HepG2 (cell line): ENCODE data around the gene OR13H1. TPM values are rescaled to one million over a fixed set of nuclear protein-coding genes. Genes with fewer than 3 reads are reported as not detected.
"Not testable (repeated sequence)": the region's sequence is repeated elsewhere in the genome, so short reads cannot be mapped to it uniquely, and the experiment has no call there.

Experiments used
- ATAC-seq: fragments of 200-7000 bp; cut with Tn5 transposase; 3 replicates; pipeline ENCODE4 v1.9.1; 2020; ENCODE audit warnings: mild to moderate bottlenecking, moderate library complexity
- Bru-seq: library from RNA; stranded (reverse); fragments of 400-500 nt; gene quantifications from one replicate; lab custom pipeline; 2021; lab: Mats Ljungman, UMichigan
- BruChase-seq, 2 experiments: library from RNA; stranded (reverse); fragments of 400-500 nt; gene quantifications; one replicate each; lab custom pipeline; 2021; lab: Mats Ljungman, UMichigan
- BruUV-seq: library from RNA; stranded (reverse); fragments of 400-500 nt; replicated peaks from 2 replicates; lab custom pipeline; 2021; lab: Mats Ljungman, UMichigan
- CTCF ChIA-PET: fragments of 300-600 bp; formaldehyde crosslinking; extraction: SDS; loops from one replicate; lab custom pipeline; 2021; ENCODE audit warnings: low total read pairs, inconsistent platforms, low intra/inter-chr PET ratio; lab: Yijun Ruan, JAX
- POLR2A ChIA-PET: fragments of 350-600 bp; sonication (Branson Sonifier 250); formaldehyde crosslinking; loops from one replicate; lab custom pipeline; 2020; ENCODE audit warnings: antibody characterized with exemption, inconsistent platforms; lab: Yijun Ruan, JAX
- DNase-seq: peaks from one replicate; pipeline ENCODE4 v3.0.0-alpha.2; 2015; ENCODE audit warnings: low spot score
- FAIRE-seq: peaks from 3 replicates; lab custom pipeline; 2011; peaks lifted over from hg19 to GRCh38; lab: Jason Lieb, UNC
- H2AFZ ChIP-seq: one replicate; pipeline ENCODE4 v1.6.1; 2011; ENCODE audit warnings: low read length, inconsistent platforms
- H3K27ac ChIP-seq: fragments of 300-600 bp; 3 replicates; pipeline ENCODE4 v1.8.0; 2011; ENCODE audit warnings: mixed run types, mild to moderate bottlenecking, mixed read lengths, low read length, inconsistent platforms; ENCODE audit not compliant: insufficient read depth; ENCODE audit errors: extremely low read length
- H3K27me3 ChIP-seq, 2 experiments: fragments of 200-600 bp in 1 of 2; 2 replicates in 1 of 2; 3 replicates in 1 of 2; pipeline versions ENCODE4 v1.6.0 to v1.8.0; 2011; ENCODE audit warnings: low read length in 2 of 2, mild to moderate bottlenecking in 2 of 2, moderate library complexity in 2 of 2, inconsistent platforms in 1 of 2; ENCODE audit not compliant: insufficient read depth in 2 of 2, control insufficient read depth in 1 of 2
- H3K36me3 ChIP-seq, 2 experiments: fragments of 200-600 bp in 1 of 2; replicated peaks in 1 of 2; 2 replicates in 1 of 2; 3 replicates in 1 of 2; pipeline versions ENCODE4 v1.5.1 to v1.8.0; 2011; ENCODE audit warnings: low read length in 2 of 2, inconsistent platforms in 1 of 2; ENCODE audit not compliant: insufficient read depth in 2 of 2, control insufficient read depth in 1 of 2
- H3K4me1 ChIP-seq: 2 replicates; pipeline ENCODE4 v1.5.1; 2012; ENCODE audit warnings: low read length, inconsistent platforms; ENCODE audit not compliant: insufficient read depth
- H3K4me2 ChIP-seq: 2 replicates; pipeline ENCODE4 v1.6.0; 2011; ENCODE audit warnings: low read depth, low read length, inconsistent platforms
- H3K4me3 ChIP-seq, 3 experiments: fragments of 200-600 bp in 1 of 3; sonication (generic), shearing (Covaris generic) in 1 of 3; replicated peaks in 1 of 3; 2 replicates each; pipeline ENCODE4 v1.5.1; 2011 to 2016; ENCODE audit warnings: low read length in 3 of 3, inconsistent platforms in 2 of 3, low read depth in 2 of 3, mild to moderate bottlenecking in 2 of 3, control low read depth in 1 of 3, mixed read lengths in 1 of 3; ENCODE audit not compliant: insufficient read depth in 1 of 3
- H3K79me2 ChIP-seq: one replicate; pipeline ENCODE4 v1.6.1; 2011; ENCODE audit warnings: low read length, inconsistent platforms; ENCODE audit not compliant: insufficient read depth
- H3K9ac ChIP-seq: 2 replicates; pipeline ENCODE4 v1.6.0; 2011; ENCODE audit warnings: mild to moderate bottlenecking, low read depth, low read length, inconsistent platforms; ENCODE audit not compliant: insufficient read depth
- H3K9me3 ChIP-seq: 2 replicates; pipeline ENCODE4 v1.5.1; 2012; ENCODE audit warnings: mild to moderate bottlenecking, low read length
- H4K20me1 ChIP-seq: 2 replicates; pipeline ENCODE4 v1.6.0; 2011; ENCODE audit warnings: inconsistent platforms, mild to moderate bottlenecking, low read length, moderate library complexity; ENCODE audit not compliant: insufficient read depth
- WGBS: methylation state at CpG from one replicate; pipeline ENCODE4 v1.1.6; 2017; ENCODE audit warnings: low lambda C conversion rate; 5-methylcytosine and 5-hydroxymethylcytosine counted together
- in situ Hi-C: cut with HindIII; loops from 2 replicates; pipeline ENCODE4 v1.10.0; 2017; ENCODE audit warnings: low pct_unique_long_range_greater_than_20kb; ENCODE audit not compliant: extremely low pct_ligation_motif_present
- intact Hi-C: fragments of 100-400 bp; cut with micrococcal nuclease; formaldehyde crosslinking; loops from one replicate; pipeline ENCODE4 v1.10.0; 2022; ENCODE audit not compliant: unreplicated experiment
- long read RNA-seq, 2 experiments: library from RNA in 1 of 2; library from polyadenylated mRNA in 1 of 2; stranded (forward) in 1 of 2; unstranded in 1 of 2; transcript quantifications; one replicate each; pipeline ENCODE4 v2.0.0, GENCODE V29; 2019 to 2022
- polyA minus RNA-seq, 3 experiments: library from RNA; depleted of rRNA, polyadenylated mRNA; stranded (reverse); fragments of >200 nt; gene quantifications; 2 replicates each; pipeline ENCODE4 v1.2.3, GENCODE V29; 2011; ENCODE audit warnings: low replicate concordance in 1 of 3
- polyA plus RNA-seq, 8 experiments: library from polyadenylated mRNA; depleted of rRNA in 3 of 8; stranded (reverse) in 7 of 8; unstranded in 1 of 8; fragments of >200 nt; fragmentation: Illumina TruSeq in 4 of 8; extraction: Trizol in 4 of 8; gene quantifications; 2 replicates each; pipeline versions ENCODE4 v1.2.1 to v1.2.3, GENCODE V29; 2011 to 2016; ENCODE audit warnings: low read depth in 4 of 8, missing spikeins in 1 of 8, mixed read lengths in 1 of 8; ENCODE audit not compliant: insufficient read depth in 1 of 8
- total RNA-seq, 5 experiments: library from RNA; depleted of rRNA; stranded (reverse); fragments of >200 nt; fragmentation: Illumina TruSeq; extraction: Trizol; gene quantifications; 2 replicates each; pipeline ENCODE4 v1.2.3, GENCODE V29; 2016; ENCODE audit warnings: low read depth in 1 of 5
- TF ChIP-seq, protein P1 (sequence below): sonication (generic); formaldehyde crosslinking; IDR thresholded peaks from 2 replicates; pipeline ENCODE4 v1.8.1; 2022; ENCODE audit warnings: mild to moderate bottlenecking, missing genetic modification reagents

The OR13H1 gene, protein sequence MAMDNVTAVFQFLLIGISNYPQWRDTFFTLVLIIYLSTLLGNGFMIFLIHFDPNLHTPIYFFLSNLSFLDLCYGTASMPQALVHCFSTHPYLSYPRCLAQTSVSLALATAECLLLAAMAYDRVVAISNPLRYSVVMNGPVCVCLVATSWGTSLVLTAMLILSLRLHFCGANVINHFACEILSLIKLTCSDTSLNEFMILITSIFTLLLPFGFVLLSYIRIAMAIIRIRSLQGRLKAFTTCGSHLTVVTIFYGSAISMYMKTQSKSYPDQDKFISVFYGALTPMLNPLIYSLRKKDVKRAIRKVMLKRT
- total RNA-seq (2016; rRNA removed; fragmentation: Illumina TruSeq; extraction: Trizol), result not detected in 2 replicates
- not detected in 2 replicates for total RNA-seq (2016; cell fraction: cytosol; rRNA removed; fragmentation: Illumina TruSeq; extraction: Trizol; ENCODE audit: low read depth)
- total RNA-seq (2016; cell fraction: insoluble cytoplasmic fraction; rRNA removed; fragmentation: Illumina TruSeq; extraction: Trizol), result not detected in 2 replicates
- total RNA-seq (2016; cell fraction: membrane; rRNA removed; fragmentation: Illumina TruSeq; extraction: Trizol), result not detected in 2 replicates
- total RNA-seq (2016; cell fraction: nucleus; rRNA removed; fragmentation: Illumina TruSeq; extraction: Trizol), result not detected in 2 replicates
- polyA plus RNA-seq (2011; rRNA removed), result not detected in 2 replicates
- polyA plus RNA-seq (2011; cell fraction: cytosol; rRNA removed), result not detected in 2 replicates
- polyA plus RNA-seq (2011; cell fraction: nucleus; rRNA removed), result not detected in 2 replicates
- polyA plus RNA-seq (2012), result not detected in 2 replicates
- not detected in 2 replicates for polyA plus RNA-seq (2016; cell fraction: cytosol; fragmentation: Illumina TruSeq; extraction: Trizol; ENCODE audit: low read depth)
- polyA plus RNA-seq (2016; cell fraction: insoluble cytoplasmic fraction; fragmentation: Illumina TruSeq; extraction: Trizol; ENCODE audit: low read depth), result not detected in 2 replicates
- not detected in 2 replicates for polyA plus RNA-seq (2016; cell fraction: membrane; fragmentation: Illumina TruSeq; extraction: Trizol; ENCODE audit: low read depth)
- polyA plus RNA-seq (2016; cell fraction: nucleus; fragmentation: Illumina TruSeq; extraction: Trizol; ENCODE audit: insufficient read depth, low read depth), result not detected in 2 replicates
- not detected in 2 replicates for polyA minus RNA-seq (2011; rRNA and poly(A)+ RNA removed; ENCODE audit: low replicate concordance)
- not detected in 2 replicates for polyA minus RNA-seq (2011; cell fraction: cytosol; rRNA and poly(A)+ RNA removed)
- not detected in 2 replicates for polyA minus RNA-seq (2011; cell fraction: nucleus; rRNA and poly(A)+ RNA removed)
- Bru-seq, nascent RNA, result not detected
- BruChase-seq, experiment 1, labeled RNA remaining after a 6-hour chase, result not detected
- BruChase-seq, experiment 2, labeled RNA remaining after a 2-hour chase, result not detected
- long read RNA-seq, experiment 1, result 0 reads
- long read RNA-seq, experiment 2, result 0 reads

DNA sequence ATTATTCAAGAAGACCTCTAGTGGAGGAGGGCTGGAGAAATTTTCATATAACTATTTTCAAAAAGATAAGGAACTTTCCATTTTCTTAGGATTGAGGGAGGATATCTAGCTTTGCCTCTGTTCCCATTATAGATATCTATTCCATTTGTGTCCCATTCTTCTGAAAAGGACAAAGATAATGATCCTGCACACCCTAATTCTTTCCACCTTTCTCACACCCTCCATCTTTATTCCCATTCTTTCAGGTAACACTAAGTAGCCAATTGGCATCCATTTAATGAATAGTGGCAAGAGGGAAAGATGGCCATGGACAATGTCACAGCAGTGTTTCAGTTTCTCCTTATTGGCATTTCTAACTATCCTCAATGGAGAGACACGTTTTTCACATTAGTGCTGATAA is at the start of gene OR13H1:
OR13H1 (plus strand) TSS at position 301 of the 400 bp plus-strand sequence; CDS start at position 301, 0 bp downstream.
- ATAC-seq (no peak), FAIRE-seq (no peak), DNase-seq (no peak)
- Histone ChIP-seq H3K36me3 (no peaks in the 10 kb centered on the region), H3K27ac (no peak within 1 kb of the TSS), H3K4me2 (no peak within 1 kb of the TSS), H3K79me2 (no peaks in the 10 kb centered on the region), H3K4me1 (no peaks in the 10 kb centered on the region), H3K9ac (no peak within 1 kb of the TSS), H3K27me3 (0 out of 5 replicates have a peak, but pooled peaks cover 0 to 3% of the 10 kb centered on the region in 2 experiments), H2AFZ (no peak within 1 kb of the TSS), H4K20me1 (no peaks in the 10 kb centered on the region), H3K4me3 (no peak within 1 kb of the TSS), H3K9me3 (no peaks in the 10 kb centered on the region)
- intact Hi-C loops, result no loop called here
- TF ChIP-seq, protein P1, sequence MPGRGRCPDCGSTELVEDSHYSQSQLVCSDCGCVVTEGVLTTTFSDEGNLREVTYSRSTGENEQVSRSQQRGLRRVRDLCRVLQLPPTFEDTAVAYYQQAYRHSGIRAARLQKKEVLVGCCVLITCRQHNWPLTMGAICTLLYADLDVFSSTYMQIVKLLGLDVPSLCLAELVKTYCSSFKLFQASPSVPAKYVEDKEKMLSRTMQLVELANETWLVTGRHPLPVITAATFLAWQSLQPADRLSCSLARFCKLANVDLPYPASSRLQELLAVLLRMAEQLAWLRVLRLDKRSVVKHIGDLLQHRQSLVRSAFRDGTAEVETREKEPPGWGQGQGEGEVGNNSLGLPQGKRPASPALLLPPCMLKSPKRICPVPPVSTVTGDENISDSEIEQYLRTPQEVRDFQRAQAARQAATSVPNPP (CRISPR knock-in tag), result no peak
- in situ Hi-C loops, result no loop called here
- BruUV-seq, result no TSS peak
- ChIA-PET CTCF (no interaction called here), POLR2A (no interaction called here)
- WGBS, result 0% methylated on average over 1 of the region's 1 CpG

DNA sequence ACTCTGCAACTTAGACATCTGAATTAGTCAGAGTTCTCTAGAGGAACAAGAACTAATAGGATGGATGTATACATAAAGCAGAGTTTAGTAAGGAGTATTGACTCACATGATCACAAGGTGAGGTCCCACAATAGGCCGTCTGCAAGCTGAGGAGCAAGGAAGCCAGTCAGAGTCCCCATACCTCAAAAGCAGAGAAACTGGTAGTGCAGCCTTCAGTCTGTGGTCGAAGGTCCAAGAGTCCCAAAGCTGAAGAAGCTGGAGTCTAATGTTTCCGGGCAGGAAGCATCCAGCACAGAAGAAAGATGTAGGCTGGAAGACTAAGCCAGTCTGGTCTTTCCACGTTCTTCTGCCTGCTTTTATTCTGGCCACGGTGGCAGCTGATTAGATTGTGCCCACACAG is 42.3 kb upstream of the OR13H1 start:
- H3K4me1 ChIP-seq, FAIRE-seq, intact Hi-C loops, CTCF ChIA-PET, H3K36me3 ChIP-seq, H3K4me2 ChIP-seq, ATAC-seq, H3K27ac ChIP-seq, H3K79me2 ChIP-seq, H3K4me3 ChIP-seq, BruUV-seq, DNase-seq, H3K27me3 ChIP-seq, H3K9ac ChIP-seq, in situ Hi-C loops, POLR2A ChIA-PET, H2AFZ ChIP-seq, H4K20me1 ChIP-seq, H3K9me3 ChIP-seq: not testable (repeated sequence)
- WGBS, result 0% methylated on average over 3 of the region's 5 CpGs
